ENCODE data around the gene RASD2.

RASD2 gene

GRCh38 chr22:35561796-35562526 lies 21.3 kb downstream of the RASD2 start:
- no peak for DNase-seq

GRCh38 chr22:35563211-35563610 lies 22.6 kb downstream of the RASD2 start:
- no peak for DNase-seq

DNA sequence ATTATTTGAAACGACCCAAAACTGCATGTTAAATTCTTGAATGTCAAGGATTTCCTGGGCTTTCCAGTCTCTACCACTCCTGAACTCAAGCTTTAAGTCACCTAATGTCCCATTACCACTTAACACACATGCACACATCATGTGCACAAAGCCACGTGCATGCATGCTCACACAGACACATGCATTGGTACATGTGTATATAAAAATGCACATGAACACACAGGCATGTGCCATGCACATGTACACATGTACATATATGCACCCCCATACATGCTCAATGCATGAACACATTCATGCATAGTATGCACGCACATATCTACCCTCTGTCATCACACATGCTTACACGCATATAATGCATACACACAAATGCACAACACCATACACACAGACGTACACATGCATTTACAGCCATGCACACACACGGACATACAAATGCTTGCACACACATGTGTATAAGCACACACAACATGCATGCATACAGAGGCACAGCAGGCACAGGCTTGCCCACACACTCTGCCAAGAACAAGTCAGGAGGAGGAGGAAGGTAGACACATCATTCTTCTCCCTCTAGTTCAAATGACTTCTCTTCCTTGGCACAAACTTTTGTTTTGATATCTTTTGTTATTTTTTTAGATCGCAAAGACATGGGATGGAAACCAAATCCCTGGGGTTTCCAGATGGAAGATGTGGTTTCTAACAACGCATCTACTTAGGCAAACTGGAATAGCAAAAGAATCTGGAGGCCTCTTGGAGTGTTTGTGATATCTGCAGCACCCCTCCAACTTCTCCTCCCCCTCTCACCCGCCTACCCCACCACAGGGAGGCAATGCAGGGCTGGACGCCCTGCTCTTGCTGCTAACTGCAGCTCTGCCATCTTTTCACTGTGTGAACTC lies 24.6 kb downstream of the RASD2 start:
- no peak for DNase-seq

- no peak for DNase-seq
Measured at GRCh38 chr22:35567351-35568141, 26.9 kb downstream of the RASD2 start.

DNA sequence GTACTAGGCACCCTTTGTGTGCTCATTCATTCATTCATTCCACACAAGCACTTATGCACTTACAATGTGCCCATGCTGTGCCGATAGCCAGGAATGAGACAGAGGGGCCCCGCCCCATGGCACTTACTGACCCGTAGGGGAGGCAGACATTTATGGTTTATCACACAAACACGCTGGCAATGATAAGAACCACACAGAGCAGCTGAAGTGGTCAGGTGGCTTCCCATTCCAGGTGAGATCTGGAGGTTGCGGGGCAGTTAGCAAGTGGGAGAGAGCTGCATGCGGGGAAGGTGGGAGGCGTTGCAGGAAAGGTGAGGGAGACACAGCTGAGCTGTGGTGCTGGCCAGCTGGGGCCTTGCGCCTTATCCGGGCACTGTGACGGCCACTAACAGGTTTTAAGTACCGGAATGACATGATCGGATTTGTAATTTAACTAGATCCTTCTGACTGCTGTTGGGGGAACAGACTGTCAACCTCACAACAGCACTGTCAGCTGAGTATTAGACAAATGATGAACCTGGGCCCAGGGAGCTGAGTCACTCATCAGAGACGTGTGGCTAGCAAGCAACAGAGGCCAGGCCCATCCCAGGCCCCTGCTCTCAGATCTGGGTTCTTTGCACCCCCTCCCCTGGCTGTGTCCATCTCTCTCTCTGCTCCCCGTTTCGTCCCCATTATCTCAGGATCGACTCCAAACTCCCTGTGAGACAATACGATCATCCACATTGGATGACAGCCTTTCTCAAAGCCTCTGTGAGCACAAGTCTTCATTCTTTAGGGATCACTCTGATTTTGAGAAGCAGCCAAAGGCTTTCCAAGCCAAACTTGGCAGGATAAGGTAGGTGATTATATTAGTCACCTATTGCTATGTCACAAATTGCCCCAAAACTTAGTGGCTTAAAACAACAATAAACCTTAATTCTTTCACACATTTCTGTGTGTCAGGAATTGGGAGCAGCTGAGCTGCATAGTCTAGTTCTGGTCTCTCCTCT lies 28.4 kb downstream of the RASD2 start:
- DNase-seq: no peak

DNA sequence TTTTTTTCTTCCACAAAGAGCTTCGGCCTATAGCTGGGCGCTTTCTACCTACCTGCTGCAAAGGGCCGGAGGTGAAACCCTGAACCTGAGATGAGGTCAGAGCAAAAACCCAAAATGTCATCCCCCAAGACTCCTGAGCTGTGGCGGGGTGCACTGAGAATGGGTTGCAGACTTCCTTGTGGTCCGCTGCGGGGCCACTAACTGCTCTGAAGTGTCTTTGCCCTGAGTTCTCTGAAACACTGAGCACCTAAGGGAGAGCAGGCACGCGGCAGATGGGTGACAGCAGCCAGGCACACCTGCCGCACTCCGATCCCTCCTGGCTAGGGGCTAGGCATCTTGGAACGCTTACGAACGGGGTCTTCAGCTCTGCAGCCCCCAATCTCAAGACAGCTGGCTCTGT lies 29.3 kb downstream of the RASD2 start:
- DNase-seq: no peak

DNA sequence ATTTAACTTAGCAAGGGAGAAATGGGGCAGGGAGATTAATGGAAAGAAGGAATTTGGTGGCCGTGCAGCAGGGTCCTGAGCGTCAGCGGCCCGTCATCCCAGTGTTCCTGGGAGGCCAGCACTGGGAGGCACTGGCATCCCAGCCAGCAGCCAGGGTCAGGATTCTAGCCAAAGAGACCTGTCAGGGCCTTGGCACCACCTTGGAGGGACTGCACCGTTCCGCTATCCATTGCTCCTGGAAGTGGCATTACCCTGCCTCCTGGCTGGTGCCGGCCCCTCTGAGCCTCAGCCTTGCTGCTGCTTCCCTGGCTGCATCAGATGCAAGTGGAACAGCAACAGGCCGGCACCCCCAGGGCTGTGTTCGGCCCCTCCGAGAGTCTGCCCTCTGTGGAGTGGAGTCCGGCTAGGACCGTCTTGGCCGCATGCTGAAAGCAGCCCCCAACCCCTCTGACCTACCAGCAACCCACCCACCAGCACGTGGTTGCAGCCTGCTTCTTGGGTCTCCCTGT lies 30.1 kb downstream of the RASD2 start:
- DNase-seq: no peak

DNA sequence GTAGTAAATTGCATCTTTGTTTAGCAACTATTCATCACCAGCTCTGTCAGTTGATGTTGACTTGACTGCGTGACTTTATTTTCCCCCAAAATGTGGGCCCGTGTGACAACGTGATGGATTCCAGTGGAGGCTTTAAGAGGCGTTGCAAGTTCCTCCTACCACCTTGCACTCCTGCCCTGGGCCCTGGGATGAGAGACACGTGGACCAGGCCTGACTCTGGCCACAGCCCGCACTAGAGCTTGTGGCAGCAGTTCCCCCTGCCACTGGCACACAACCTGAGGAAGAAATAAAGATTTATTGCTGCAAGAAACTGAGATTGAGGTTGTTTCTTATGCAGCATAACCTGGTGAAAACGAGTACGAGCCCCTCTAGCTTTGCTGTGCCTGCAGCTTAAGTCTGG lies 31.9 kb downstream of the RASD2 start:
- no peak for DNase-seq

DNA sequence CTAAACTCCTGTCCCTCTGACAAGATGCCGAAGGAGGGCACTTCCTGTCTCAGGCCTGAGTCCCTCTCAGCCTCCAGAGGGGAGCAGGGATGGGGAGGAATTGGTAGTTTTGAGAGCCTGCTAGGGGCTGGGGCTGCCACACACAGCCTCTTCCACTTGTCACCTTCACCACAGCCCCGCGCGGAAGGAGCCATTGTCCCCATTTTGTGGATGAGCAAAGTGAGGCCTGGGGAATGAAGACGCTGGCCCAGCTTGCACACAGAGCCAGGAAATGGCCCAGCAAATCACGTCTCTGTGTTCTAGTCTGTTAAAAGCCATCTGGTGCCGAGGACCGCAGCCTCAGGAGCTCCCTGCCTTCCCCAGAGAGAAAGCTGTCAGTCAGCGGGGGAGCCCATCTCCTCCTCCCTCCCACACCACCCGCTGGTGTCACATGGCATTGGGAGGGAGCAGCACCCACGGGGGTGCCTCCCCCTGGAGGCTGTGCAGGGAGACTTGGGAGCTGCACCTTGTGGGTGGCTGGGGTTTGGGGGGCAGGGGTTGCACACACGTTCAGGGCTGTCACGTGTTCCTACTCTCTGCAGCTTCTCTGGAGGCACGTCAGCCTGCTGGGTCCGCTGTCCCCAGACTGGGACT lies 34.6 kb downstream of the RASD2 start:
- DNase-seq: no peak

- no peak for DNase-seq
Measured at GRCh38 chr22:35576671-35577070, 36.0 kb downstream of the RASD2 start.

- no peak for DNase-seq
Measured at GRCh38 chr22:35577799-35578659, 37.4 kb downstream of the RASD2 start.

DNA sequence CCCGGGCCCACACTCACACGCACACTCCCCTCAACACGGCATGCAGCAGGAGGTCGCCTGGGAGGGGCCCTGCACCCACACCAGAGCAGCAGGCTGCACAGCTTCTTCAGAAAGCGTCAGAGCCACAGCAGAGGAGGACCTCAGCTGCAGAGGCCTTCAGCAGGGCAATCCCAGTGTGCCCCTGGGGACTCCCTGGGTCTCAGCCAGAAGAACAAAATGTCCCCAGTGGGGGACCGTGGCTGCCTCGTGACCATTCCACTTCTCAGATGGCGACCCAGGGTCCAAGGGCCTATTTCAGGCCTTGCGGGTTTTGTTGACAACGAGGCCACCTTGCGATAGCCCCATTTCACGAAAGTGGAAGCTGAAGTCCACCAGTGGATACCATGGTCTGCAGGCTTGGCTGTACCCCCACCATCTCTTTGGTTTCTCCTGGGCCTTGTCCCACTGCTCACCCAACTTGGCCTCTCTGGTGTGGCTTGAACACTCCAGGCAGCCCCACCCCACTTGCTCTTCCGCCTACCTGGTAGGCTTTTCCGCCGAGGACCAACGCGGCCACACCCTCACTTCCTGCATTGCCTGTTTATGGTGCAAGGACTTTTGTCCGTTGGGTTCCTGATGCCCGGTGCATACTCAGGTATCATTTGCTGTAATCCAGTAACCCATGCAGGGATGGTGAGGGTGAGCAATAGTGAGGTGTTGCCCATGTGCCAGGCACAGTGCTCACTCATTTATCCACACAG lies 38.4 kb downstream of the RASD2 start:
- DNase-seq: no peak

DNA sequence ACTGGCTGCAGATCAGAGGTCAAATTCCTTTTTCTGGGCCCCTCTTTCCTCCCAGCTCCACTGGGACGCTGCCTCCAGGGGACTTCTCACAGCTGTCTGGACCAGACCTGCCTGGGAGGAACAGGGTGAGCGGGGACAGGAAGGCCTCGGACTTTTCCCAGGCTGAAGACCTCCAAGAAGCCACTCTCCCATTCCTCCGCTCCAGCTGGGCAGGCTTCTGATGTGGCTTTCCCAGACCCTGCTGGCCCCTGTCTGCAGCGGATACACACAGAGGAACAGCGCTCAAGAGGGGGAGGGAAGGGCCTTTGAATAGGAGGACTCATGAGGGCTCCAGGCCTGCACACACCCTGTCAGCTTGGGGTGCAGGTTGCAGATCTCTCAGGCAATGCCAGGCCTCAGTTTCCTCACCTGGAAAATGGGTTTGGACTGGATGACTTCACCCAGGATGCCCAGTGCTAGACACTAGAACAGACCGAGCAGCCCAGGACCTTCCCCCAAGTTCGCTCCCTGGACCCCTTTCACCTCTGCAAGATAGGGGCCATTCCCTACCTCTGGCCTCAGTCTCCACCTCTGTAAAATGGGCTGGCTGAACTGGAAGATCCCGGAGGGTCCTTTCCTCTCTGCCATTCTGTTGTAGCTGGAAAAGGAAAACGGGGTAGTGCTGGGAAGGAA lies 39.9 kb downstream of the RASD2 start:
- no peak for DNase-seq

DNA sequence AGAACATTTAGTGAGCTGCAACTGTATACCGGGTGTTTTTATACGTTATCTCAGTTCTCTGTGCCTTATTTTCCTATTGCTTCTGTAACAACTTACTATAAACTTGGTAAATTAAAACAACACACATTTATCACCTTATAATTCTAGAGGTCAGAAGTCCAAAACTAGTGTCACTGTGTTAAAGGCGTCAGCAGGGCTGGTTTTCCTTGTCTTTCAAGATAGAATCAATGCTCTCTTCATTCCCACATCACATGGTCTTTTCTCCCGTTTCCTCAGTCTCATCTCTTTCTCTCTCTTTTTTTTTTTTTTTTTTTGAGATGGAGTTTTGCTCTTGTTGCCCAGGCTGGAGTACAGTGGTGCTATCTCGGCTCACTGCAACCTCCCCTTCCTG lies 40.4 kb downstream of the RASD2 start:
- DNase-seq: no peak

- no peak for DNase-seq
Measured at GRCh38 chr22:35582218-35582860, 41.7 kb downstream of the RASD2 start.

- DNase-seq: peak; percentile 17 to 47 (median 34)
Measured at GRCh38 chr22:35582861-35583670, 42.4 kb downstream of the RASD2 start.

- DNase-seq: no peak
Measured at GRCh38 chr22:35586771-35587170, 46.1 kb downstream of the RASD2 start.
